Breast epithelium (tissue), 4 donors: ENCODE results near the gene PFKL. TPM values are rescaled to one million over a fixed set of nuclear protein-coding genes. Genes with fewer than 3 reads are reported as not detected.

ENCODE experiments used
- DNase-seq, 2 donors: peaks; one replicate each; pipeline ENCODE4 v3.0.0-alpha.2; 2019; ENCODE audit warnings: low spot score in 2 of 2
- H3K27ac ChIP-seq, 2 donors: fragments of 200-600 bp; sonication (generic) in 1 of 2; one replicate each; pipeline ENCODE4 v1.5.1; 2016 to 2019; ENCODE audit warnings: mild to moderate bottlenecking in 1 of 2
- H3K27me3 ChIP-seq, 2 donors: fragments of 200-600 bp; sonication (generic) in 1 of 2; one replicate each; pipeline versions ENCODE4 v1.5.1 to v1.6.0; 2017 to 2019; ENCODE audit warnings: control low read depth in 1 of 2, mild to moderate bottlenecking in 1 of 2
- H3K36me3 ChIP-seq: fragments of 200-600 bp; one replicate; pipeline ENCODE4 v1.5.1; 2019
- H3K4me1 ChIP-seq, 2 donors: fragments of 200-600 bp; sonication (generic); one replicate each; pipeline ENCODE4 v1.5.1; 2016 to 2019; ENCODE audit warnings: control low read depth in 1 of 2
- H3K4me3 ChIP-seq, 3 donors: fragments of 200-600 bp; sonication (generic); 1 replicate in 2 of 3; 2 replicates in 1 of 3; pipeline ENCODE4 v1.5.1; 2016 to 2019; ENCODE audit warnings: mild to moderate bottlenecking in 3 of 3, moderate library complexity in 2 of 3
- H3K9me3 ChIP-seq, 2 donors: fragments of 200-600 bp; sonication (generic) in 1 of 2; one replicate each; pipeline ENCODE4 v1.5.1; 2016 to 2019; ENCODE audit warnings: control low read depth in 1 of 2
- POLR2A ChIP-seq: fragments of 450-650 bp; IDR thresholded peaks from one replicate; pipeline ENCODE4 v1.6.1; 2016; ENCODE audit warnings: antibody characterized with exemption, mild to moderate bottlenecking, moderate library complexity
- POLR2AphosphoS5 ChIP-seq, 3 donors: sonication (generic); formaldehyde crosslinking; IDR thresholded peaks; one replicate each; pipeline ENCODE4 v1.6.1; 2017; ENCODE audit warnings: antibody characterized with exemption in 3 of 3
- intact Hi-C: fragments of 100-400 bp; cut with DNase I; formaldehyde crosslinking; loops from one replicate; pipeline ENCODE4 v1.15.1; 2023; ENCODE audit warnings: low total_unique reads
- total RNA-seq, 3 donors: library from RNA; depleted of rRNA; stranded (reverse); fragments of >200 nt; gene quantifications; one replicate each; pipeline ENCODE4 v1.1.0, GENCODE V29; 2016
- TF ChIP-seq, protein P1 (sequence below), 3 donors: fragments of 450-650 bp; IDR thresholded peaks; one replicate each; pipeline ENCODE4 v1.5.1; 2016 to 2017; ENCODE audit warnings: antibody characterized with exemption in 3 of 3, mild to moderate bottlenecking in 3 of 3, moderate library complexity in 3 of 3

PFKL gene
- total RNA-seq, 3 donors from 2014 or later = 80.9 to 101 (median 97.9) TPM

- Histone ChIP-seq H3K4me1 (no peaks in the 10 kb centered on the region), H3K4me3 (no peak overlapping the region), H3K27ac (no peak overlapping the region), H3K36me3 (no peaks in the 10 kb centered on the region), H3K27me3 (no peaks in the 10 kb centered on the region), H3K9me3 (no peaks in the 10 kb centered on the region)
- intact Hi-C loops = no loop called here
- TF ChIP-seq, protein P1, sequence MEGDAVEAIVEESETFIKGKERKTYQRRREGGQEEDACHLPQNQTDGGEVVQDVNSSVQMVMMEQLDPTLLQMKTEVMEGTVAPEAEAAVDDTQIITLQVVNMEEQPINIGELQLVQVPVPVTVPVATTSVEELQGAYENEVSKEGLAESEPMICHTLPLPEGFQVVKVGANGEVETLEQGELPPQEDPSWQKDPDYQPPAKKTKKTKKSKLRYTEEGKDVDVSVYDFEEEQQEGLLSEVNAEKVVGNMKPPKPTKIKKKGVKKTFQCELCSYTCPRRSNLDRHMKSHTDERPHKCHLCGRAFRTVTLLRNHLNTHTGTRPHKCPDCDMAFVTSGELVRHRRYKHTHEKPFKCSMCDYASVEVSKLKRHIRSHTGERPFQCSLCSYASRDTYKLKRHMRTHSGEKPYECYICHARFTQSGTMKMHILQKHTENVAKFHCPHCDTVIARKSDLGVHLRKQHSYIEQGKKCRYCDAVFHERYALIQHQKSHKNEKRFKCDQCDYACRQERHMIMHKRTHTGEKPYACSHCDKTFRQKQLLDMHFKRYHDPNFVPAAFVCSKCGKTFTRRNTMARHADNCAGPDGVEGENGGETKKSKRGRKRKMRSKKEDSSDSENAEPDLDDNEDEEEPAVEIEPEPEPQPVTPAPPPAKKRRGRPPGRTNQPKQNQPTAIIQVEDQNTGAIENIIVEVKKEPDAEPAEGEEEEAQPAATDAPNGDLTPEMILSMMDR (IDR thresholded peaks at IDR 0.05) = no peak
- no peak for TF ChIP-seq POLR2A
- no peak for TF ChIP-seq POLR2AphosphoS5 (IDR thresholded peaks at IDR 0.05)
- no peak for DNase-seq
Measured at GRCh38 chr21:44263221-44263760, 36.6 kb upstream of the PFKL start.

DNA sequence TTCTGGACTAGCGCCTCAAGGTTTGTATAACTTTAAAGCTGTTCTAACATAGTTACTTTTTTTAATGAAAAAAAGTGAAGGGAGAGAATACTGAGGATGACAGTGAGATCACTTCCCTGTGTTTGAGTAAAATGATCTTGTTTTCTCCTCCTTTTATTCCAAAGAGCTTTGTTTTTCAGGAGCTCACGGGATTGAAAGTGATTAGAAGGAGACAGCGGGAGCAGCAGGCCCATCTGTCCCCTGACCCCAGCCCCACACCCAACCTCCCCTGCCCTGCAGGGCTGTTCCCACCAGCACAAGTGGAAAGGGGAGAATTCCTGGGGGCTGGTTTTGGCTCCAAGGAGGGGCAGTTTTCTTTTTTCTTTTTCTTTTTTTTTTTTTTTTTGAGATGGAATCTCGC lies 36.1 kb upstream of the PFKL start:
- Histone ChIP-seq H3K4me1 (no peaks in the 10 kb centered on the region), H3K9me3 (no peaks in the 10 kb centered on the region), H3K36me3 (no peaks in the 10 kb centered on the region), H3K27ac (no peak overlapping the region), H3K4me3 (no peak overlapping the region), H3K27me3 (no peaks in the 10 kb centered on the region)
- TF ChIP-seq POLR2A (no peak), POLR2AphosphoS5 (IDR thresholded peaks at IDR 0.05) (no peak)
- TF ChIP-seq, protein P1 (IDR thresholded peaks at IDR 0.05) = no peak
- intact Hi-C loops = no loop called here
- DNase-seq = no peak

GRCh38 chr21:44265734-44266270 lies 34.1 kb upstream of the PFKL start:
- Histone ChIP-seq H3K27ac (no peak overlapping the region), H3K27me3 (no peaks in the 10 kb centered on the region), H3K4me3 (no peak overlapping the region), H3K9me3 (no peaks in the 10 kb centered on the region), H3K36me3 (no peaks in the 10 kb centered on the region), H3K4me1 (no peaks in the 10 kb centered on the region)
- TF ChIP-seq, protein P1 (IDR thresholded peaks at IDR 0.05) = no peak
- TF ChIP-seq POLR2A = no peak
- TF ChIP-seq POLR2AphosphoS5 (IDR thresholded peaks at IDR 0.05) = no peak
- DNase-seq = no peak
- intact Hi-C loops = no loop called here

DNA sequence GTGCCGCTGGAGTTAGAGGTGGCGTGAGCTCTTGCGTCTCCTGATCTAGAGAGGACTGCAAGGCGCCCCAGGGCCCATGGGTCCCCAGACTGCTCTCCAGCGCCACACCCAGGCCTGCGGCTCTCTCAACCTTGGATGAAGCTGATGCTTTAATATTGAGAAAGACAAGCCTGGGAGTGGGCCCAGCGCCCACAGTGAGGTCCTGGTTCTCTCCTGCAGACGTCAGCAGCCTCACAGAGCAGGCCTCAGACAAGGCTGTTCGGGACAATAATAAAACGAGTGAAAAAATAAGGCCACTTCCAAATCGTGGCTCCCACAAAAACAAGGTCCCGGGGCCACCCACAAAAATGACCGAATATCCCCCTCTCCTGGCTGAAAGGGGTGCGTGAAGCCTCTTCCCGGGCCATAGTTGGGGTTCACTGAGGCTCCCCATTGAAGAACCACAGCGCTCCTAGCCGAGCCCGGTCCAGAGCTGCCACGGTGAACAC lies 32.2 kb upstream of the PFKL start:
- Histone ChIP-seq H3K4me1 (no peaks in the 10 kb centered on the region), H3K36me3 (no peaks in the 10 kb centered on the region), H3K27me3 (no peaks in the 10 kb centered on the region), H3K9me3 (no peaks in the 10 kb centered on the region), H3K27ac (no peak overlapping the region), H3K4me3 (no peak overlapping the region)
- no peak for DNase-seq
- intact Hi-C loops = no loop called here
- TF ChIP-seq, protein P1 (IDR thresholded peaks at IDR 0.05) = no peak
- TF ChIP-seq POLR2A (no peak), POLR2AphosphoS5 (IDR thresholded peaks at IDR 0.05) (no peak)

GRCh38 chr21:44269090-44269489 lies 30.8 kb upstream of the PFKL start:
- no peaks in the 10 kb centered on the region for H3K36me3 ChIP-seq
- no peaks in the 10 kb centered on the region for H3K9me3 ChIP-seq
- H3K27me3 ChIP-seq = no peaks in the 10 kb centered on the region
- TF ChIP-seq POLR2A = no peak
- no peak for TF ChIP-seq POLR2AphosphoS5 (IDR thresholded peaks at IDR 0.05)
- TF ChIP-seq, protein P1 (IDR thresholded peaks at IDR 0.05) = no peak
- no peak overlapping the region for H3K27ac ChIP-seq
- DNase-seq = no peak
- intact Hi-C loops = no loop called here
- no peaks in the 10 kb centered on the region for H3K4me1 ChIP-seq
- no peak overlapping the region for H3K4me3 ChIP-seq
